Tibial nerve (tissue), 4 donors: Measurements from ENCODE around the gene EGLN3.

Experiments used
- CTCF ChIP-seq, 5 experiments: fragments of 200-600 bp in 3 of 5; fragments of 450-650 bp in 2 of 5; sonication (generic) in 3 of 5; IDR thresholded peaks; one replicate each; pipeline ENCODE4 v1.5.1; 2016 to 2019; ENCODE audit warnings: antibody characterized with exemption in 5 of 5, mild to moderate bottlenecking in 3 of 5, moderate library complexity in 2 of 5
- EP300 ChIP-seq, 2 donors: sonication (generic); formaldehyde crosslinking; IDR thresholded peaks; one replicate each; pipeline ENCODE4 v1.6.1; 2017; ENCODE audit warnings: antibody characterized with exemption in 2 of 2, mild to moderate bottlenecking in 1 of 2
- POLR2A ChIP-seq, 2 donors: fragments of 450-650 bp; IDR thresholded peaks; one replicate each; pipeline ENCODE4 v1.6.1; 2017; ENCODE audit warnings: antibody characterized with exemption in 2 of 2, mild to moderate bottlenecking in 2 of 2, moderate library complexity in 2 of 2

- no peak for TF ChIP-seq CTCF (IDR thresholded peaks at IDR 0.05)
- no peak for TF ChIP-seq POLR2A (IDR thresholded peaks at IDR 0.05)
- no peak for TF ChIP-seq EP300 (IDR thresholded peaks at IDR 0.05)
Observed at GRCh38 chr14:33932576-33933345, 18.1 kb downstream of the EGLN3 start.
